Measurements from ENCODE around the gene WDR76. TPM values are rescaled to one million over a fixed set of nuclear protein-coding genes. Genes with fewer than 3 reads are reported as not detected.

WDR76 gene
- 11.5 to 14.3 TPM (median 12.0 TPM) in 5 replicates for total RNA-seq (2022; extraction: Qiagen RNA extraction)

GRCh38 chr15:43826508-43827341, at the start of gene WDR76:
TSS of gene WDR76 (plus strand) at chr15:43827002. CDS start at chr15:43827033, 31 bp downstream.

DNA sequence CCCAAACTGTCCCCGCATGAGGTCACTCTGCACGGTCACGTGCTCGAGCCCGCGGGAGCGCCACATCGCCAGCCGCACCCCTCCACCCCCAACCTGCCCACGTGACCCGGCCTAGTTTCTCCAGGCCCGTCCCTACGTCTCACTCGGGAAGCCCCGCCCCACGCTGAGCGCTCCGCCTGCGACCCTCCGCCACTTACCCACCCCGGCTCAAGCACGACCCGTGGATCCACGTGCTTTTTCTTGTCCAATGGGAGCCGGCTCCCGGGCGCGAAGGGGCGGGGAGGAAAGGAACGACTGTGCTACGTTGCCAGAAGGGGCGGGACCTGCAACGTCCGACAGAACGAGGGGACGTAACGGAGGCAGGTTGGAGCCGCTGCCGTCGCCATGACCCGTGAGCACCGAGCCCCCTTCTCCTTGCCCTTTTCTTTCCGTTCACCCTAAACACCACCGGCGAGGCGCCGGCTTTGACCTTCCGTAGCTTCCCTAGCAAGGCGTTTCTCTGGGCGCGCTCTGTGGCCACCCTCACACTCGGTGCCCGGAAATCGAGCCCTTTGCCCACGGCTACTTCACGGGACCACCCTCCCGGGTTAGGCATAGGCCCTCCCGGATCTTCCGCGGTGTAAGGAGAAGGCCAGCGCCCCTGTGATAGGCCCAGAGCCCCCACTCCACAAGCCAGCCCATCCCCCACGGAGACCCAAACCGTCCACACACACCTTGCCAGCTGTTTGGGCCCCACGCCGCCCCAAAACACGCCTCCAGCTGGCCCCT, 34.6 kb upstream of the WDR76 start, which contains the start of gene SERF2:
SERF2 (plus strand) TSS at position 328 of the 768 bp plus-strand sequence; CDS start at position 385, 57 bp downstream.

DNA sequence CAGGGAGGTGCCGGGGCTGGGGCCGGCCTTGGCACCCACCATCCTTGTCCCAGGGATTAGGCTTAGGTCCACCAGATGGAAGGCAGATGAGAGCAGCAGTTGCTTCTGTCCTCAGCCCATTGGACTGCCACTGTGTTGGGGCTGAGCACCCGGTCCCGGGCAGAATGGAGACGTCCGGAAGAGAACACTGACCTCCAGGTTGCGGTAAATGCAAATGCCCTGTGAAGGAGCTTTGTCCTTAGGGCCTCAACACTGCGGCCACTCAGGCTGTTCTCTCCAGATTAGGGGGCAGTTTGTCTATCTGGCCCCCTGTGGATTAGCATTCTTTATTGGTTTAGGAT, 26.9 kb upstream of the WDR76 start, which contains the start of gene SERINC4:
SERINC4 (minus strand) TSS at position 276 of the 341 bp plus-strand sequence; CDS start at position 42, 234 bp downstream.

GRCh38 chr15:43800286-43801141, 26.3 kb upstream of the WDR76 start, which contains the start of gene HYPK:
TSS of gene HYPK (plus strand) at chr15:43800599. CDS start at chr15:43800623, 24 bp downstream.

GRCh38 chr15:43824302-43825246, 2.2 kb upstream of the WDR76 start, which contains the start of gene MFAP1:
TSS of gene MFAP1 (minus strand) at chr15:43824690. CDS start at chr15:43824569, 121 bp downstream.

Other genes starting within 250 kb of the WDR76 start
- gene PPIP5K1, start 236.8 kb upstream of the WDR76 start, total RNA-seq (2022; extraction: Qiagen RNA extraction) = 5.5 to 7.9 TPM (median 6.6 TPM) in 5 replicates
- gene CKMT1B, start 233.0 kb upstream of the WDR76 start, total RNA-seq (2022; extraction: Qiagen RNA extraction) = 3.1 to 4.2 TPM (median 3.8 TPM) in 5 replicates
- 0.06 to 0.16 TPM (median 0.07 TPM) in 3 of 5 replicates, not detected in the others for gene STRC, start 208.2 kb upstream of the WDR76 start, total RNA-seq (2022; extraction: Qiagen RNA extraction)
- 0.49 to 1.8 TPM (median 0.81 TPM) in 5 replicates for gene CATSPER2, start 178.2 kb upstream of the WDR76 start, total RNA-seq (2022; extraction: Qiagen RNA extraction)
- gene CKMT1A, start 133.1 kb upstream of the WDR76 start, total RNA-seq (2022; extraction: Qiagen RNA extraction) = 2.5 to 4.1 TPM (median 2.7 TPM) in 5 replicates
- 286 to 370 TPM (median 345 TPM) in 5 replicates for gene PDIA3, start 80.6 kb upstream of the WDR76 start, total RNA-seq (2022; extraction: Qiagen RNA extraction)
- gene ELL3, start 50.0 kb upstream of the WDR76 start, total RNA-seq (2022; extraction: Qiagen RNA extraction) = 1.3 to 2.5 TPM (median 1.8 TPM) in 5 replicates
- 459 to 728 TPM (median 704 TPM) in 5 replicates for gene SERF2, start 34.7 kb upstream of the WDR76 start, total RNA-seq (2022; extraction: Qiagen RNA extraction)
- 0.05 to 0.12 TPM (median 0.06 TPM) in 4 of 5 replicates, not detected in the other for gene SERINC4, start 26.8 kb upstream of the WDR76 start, total RNA-seq (2022; extraction: Qiagen RNA extraction)
- gene HYPK, start 26.4 kb upstream of the WDR76 start, total RNA-seq (2022; extraction: Qiagen RNA extraction) = 3.3 to 6.1 TPM (median 4.5 TPM) in 5 replicates
- 24.1 to 35.2 TPM (median 25.4 TPM) in 5 replicates for gene MFAP1, start 2.3 kb upstream of the WDR76 start, total RNA-seq (2022; extraction: Qiagen RNA extraction)

Measured in A549 treated with CORT108297 at 1 μM for 4 hours (cell line).